HG03571 (cell line): ENCODE results near the gene RANBP3.
"Not testable (repeated sequence)": the region's sequence is repeated elsewhere in the genome, so short reads cannot be mapped to it uniquely, and the experiment has no call there.

Source experiments
- ATAC-seq: cut with Tn5 transposase; IDR thresholded peaks from one replicate; pipeline ENCODE4 v1.9.1; 2021; ENCODE audit not compliant: unreplicated experiment

Gene RANBP3

GRCh38 chr19:5988517-5989387 lies 10.8 kb upstream of the RANBP3 start:
- ATAC-seq = no peak

- no peak for ATAC-seq
These were observed 9.3 kb upstream of the RANBP3 start for GRCh38 chr19:5987077-5987818.

GRCh38 chr19:5985837-5986236 lies 7.9 kb upstream of the RANBP3 start:
- not testable (repeated sequence) for ATAC-seq

GRCh38 chr19:5985098-5985783 lies 7.3 kb upstream of the RANBP3 start:
- no peak for ATAC-seq

- no peak for ATAC-seq
These were observed 6.7 kb upstream of the RANBP3 start for GRCh38 chr19:5984600-5984999.

- ATAC-seq = no peak
These were observed 5.5 kb upstream of the RANBP3 start for GRCh38 chr19:5983367-5983955.

GRCh38 chr19:5978606-5979552 lies 939 bp upstream of the RANBP3 start:
- no peak for ATAC-seq

- ATAC-seq = peak; percentile 24
These were observed 637 bp downstream of the RANBP3 start for GRCh38 chr19:5977222-5977784.

GRCh38 chr19:5976768-5977167 lies 1.2 kb downstream of the RANBP3 start:
- no peak for ATAC-seq

GRCh38 chr19:5975388-5975728 lies 2.6 kb downstream of the RANBP3 start:
- ATAC-seq = no peak

- no peak for ATAC-seq
These were observed 3.1 kb downstream of the RANBP3 start for GRCh38 chr19:5974721-5975387.

- ATAC-seq = no peak
These were observed 3.9 kb downstream of the RANBP3 start for GRCh38 chr19:5973867-5974635.

GRCh38 chr19:5973376-5973775 lies 4.6 kb downstream of the RANBP3 start:
- no peak for ATAC-seq

- no peak for ATAC-seq
These were observed 5.6 kb downstream of the RANBP3 start for GRCh38 chr19:5972355-5972731.

- ATAC-seq = no peak
These were observed 6.1 kb downstream of the RANBP3 start for GRCh38 chr19:5971714-5972354.

- no peak for ATAC-seq
These were observed 8.5 kb downstream of the RANBP3 start for GRCh38 chr19:5969476-5969875.

- no peak for ATAC-seq
These were observed 9.2 kb downstream of the RANBP3 start for GRCh38 chr19:5968431-5969373.
